NCI-H524 (cell line): ENCODE results near the gene DFFB.

Source experiments
- DNase-seq, 2 experiments: peaks; one replicate each; lab custom pipeline; 2025; lab: John Stamatoyannopoulos, UW

Gene DFFB

DNA sequence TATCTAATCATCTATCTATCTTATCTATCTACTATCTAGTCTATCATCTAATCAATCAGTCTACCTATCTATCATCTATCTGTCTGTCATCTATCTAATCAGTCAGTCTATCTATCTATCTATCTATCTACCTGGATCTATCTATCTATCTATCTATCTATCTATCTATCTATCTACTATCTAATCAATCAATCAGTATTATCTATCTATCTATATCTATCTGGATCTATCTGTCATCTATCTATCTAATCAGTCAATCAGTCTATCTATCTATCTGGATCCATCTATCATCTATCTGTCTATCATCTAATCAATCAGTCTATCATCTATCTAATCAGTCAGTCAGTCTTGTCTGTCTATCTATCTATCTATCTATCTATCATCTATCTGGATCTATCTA, 69.7 kb downstream of the DFFB start:
- DNase-seq, result no peak

- peak; percentile 52 to 68 for DNase-seq
Measured at GRCh38 chr1:3928586-3928985, 71.3 kb downstream of the DFFB start.

GRCh38 chr1:3929126-3929525, 71.8 kb downstream of the DFFB start:
- DNase-seq, result no peak

GRCh38 chr1:3930301-3931006, 73.2 kb downstream of the DFFB start:
- no peak for DNase-seq

- no peak for DNase-seq
Measured at GRCh38 chr1:3931007-3931912, 74.0 kb downstream of the DFFB start.

DNA sequence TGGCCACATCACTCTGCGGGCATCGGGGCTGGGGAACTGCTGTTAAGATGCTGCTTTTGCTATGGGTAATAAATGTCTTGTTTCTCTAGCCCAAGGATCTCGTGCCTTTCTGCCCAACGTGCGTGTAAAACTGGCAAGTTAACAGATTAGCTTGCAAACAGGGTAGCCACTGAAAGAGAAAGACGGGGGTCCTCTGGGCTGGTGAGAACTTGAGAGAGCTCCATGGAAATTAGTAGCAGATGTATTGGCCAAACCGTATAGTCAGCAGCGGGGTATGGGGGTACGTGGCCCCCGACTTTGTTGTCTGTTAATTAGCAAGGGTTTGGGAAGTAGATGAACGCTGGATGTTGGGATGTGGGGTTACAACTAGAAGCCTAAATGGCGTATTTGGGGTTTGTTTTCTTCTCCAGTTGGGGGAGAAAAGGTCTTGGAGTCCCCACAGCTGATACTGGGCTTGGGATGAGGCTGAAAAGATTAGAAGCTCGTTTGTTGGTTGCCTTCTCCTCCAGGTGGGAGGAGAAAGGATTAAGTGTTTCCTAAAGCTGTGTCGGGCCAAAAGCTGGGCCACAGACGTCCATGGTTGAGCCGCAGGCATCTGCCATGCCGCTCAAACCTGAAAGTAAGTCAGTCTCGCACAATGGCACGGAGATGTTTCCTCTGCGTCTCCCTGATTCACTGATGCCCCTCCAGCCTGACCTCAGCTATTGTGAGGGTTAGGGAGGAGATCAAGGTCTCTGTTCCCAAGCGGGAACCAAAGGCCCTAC, 75.1 kb downstream of the DFFB start:
- no peak for DNase-seq
